GM12878 (cell line): ENCODE data around the gene CARD11. TPM values are rescaled to one million over a fixed set of nuclear protein-coding genes. Genes with fewer than 3 reads are reported as not detected.

Experiments used
- ATAC-seq: fragments of 200-7000 bp; cut with Tn5 transposase; 3 replicates; pipeline ENCODE4 v1.9.1; 2020; ENCODE audit warnings: mild to moderate bottlenecking, moderate library complexity
- BruUV-seq: library from RNA; stranded (reverse); fragments of 400-500 nt; replicated peaks from 2 replicates; lab custom pipeline; 2021; lab: Mats Ljungman, UMichigan
- CTCF ChIA-PET: fragments of 300-600 bp; sonication (Branson Sonifier 250); formaldehyde crosslinking; extraction: SDS; loops from one replicate; lab custom pipeline; 2021; ENCODE audit warnings: inconsistent platforms; lab: Yijun Ruan, JAX
- POLR2A ChIA-PET: fragments of 350-600 bp; formaldehyde crosslinking; extraction: SDS; loops from one replicate; lab custom pipeline; 2021; ENCODE audit warnings: inconsistent platforms; lab: Charles Lee
- RAD21 ChIA-PET: fragments of 300-600 bp; sonication (Branson Sonifier 250); formaldehyde crosslinking; loops from one replicate; lab custom pipeline; 2023; ENCODE audit warnings: antibody characterized with exemption; ENCODE audit not compliant: unreplicated experiment; lab: Charles Lee
- SMC1A ChIA-PET: fragments of 300-600 bp; sonication (Branson Sonifier 250); formaldehyde crosslinking; loops from one replicate; lab custom pipeline; 2023; ENCODE audit not compliant: unreplicated experiment, uncharacterized antibody; lab: Charles Lee
- DNase-seq: peaks from one replicate; pipeline ENCODE4 v3.0.0-alpha.2; 2011; ENCODE audit warnings: low read depth, low spot score
- FAIRE-seq: peaks from 3 replicates; lab custom pipeline; 2011; peaks lifted over from hg19 to GRCh38; lab: Jason Lieb, UNC
- H2AFZ ChIP-seq: 2 replicates; pipeline ENCODE4 v1.6.0; 2011; ENCODE audit warnings: low read depth, low read length, control low read depth; ENCODE audit not compliant: control insufficient read depth
- H3K27ac ChIP-seq: 2 replicates; pipeline ENCODE4 v1.5.1; 2011; ENCODE audit warnings: control low read depth; ENCODE audit not compliant: control insufficient read depth, insufficient read depth
- H3K27me3 ChIP-seq, 2 experiments: replicated peaks in 1 of 2; 2 replicates each; pipeline versions ENCODE4 v1.6.0 to v1.6.1; 2011; ENCODE audit warnings: low read length in 1 of 2; ENCODE audit not compliant: control insufficient read depth in 2 of 2, insufficient read depth in 2 of 2
- H3K36me3 ChIP-seq, 2 experiments: 2 replicates each; pipeline ENCODE4 v1.5.1; 2011; ENCODE audit warnings: low read length in 1 of 2; ENCODE audit not compliant: control insufficient read depth in 2 of 2, insufficient read depth in 2 of 2
- H3K4me1 ChIP-seq: 2 replicates; pipeline ENCODE4 v1.6.1; 2011; ENCODE audit warnings: mild to moderate bottlenecking, low read length, moderate library complexity, mixed read lengths; ENCODE audit not compliant: control insufficient read depth, insufficient read depth
- H3K4me2 ChIP-seq: 2 replicates; pipeline ENCODE4 v1.6.0; 2011; ENCODE audit warnings: control low read depth; ENCODE audit not compliant: control insufficient read depth, insufficient read depth
- H3K4me3 ChIP-seq: fragments of 200-600 bp; sonication (generic); 2 replicates; pipeline ENCODE4 v1.5.1; 2016
- H3K79me2 ChIP-seq: 2 replicates; pipeline ENCODE4 v1.6.0; 2011; ENCODE audit warnings: low read length; ENCODE audit not compliant: control insufficient read depth, insufficient read depth
- H3K9ac ChIP-seq: 2 replicates; pipeline ENCODE4 v1.8.0; 2011; ENCODE audit warnings: low read length, control low read depth, mixed read lengths; ENCODE audit not compliant: control insufficient read depth, insufficient read depth
- H3K9me3 ChIP-seq: replicated peaks from 3 replicates; pipeline ENCODE4 v1.5.1; 2011; ENCODE audit warnings: mild to moderate bottlenecking, low read length; ENCODE audit not compliant: control insufficient read depth, insufficient read depth
- H4K20me1 ChIP-seq: 2 replicates; pipeline ENCODE4 v1.6.0; 2011; ENCODE audit not compliant: control insufficient read depth, insufficient read depth
- CEBPB ChIP-seq, 2 experiments: fragments of 150-350 bp in 1 of 2; IDR thresholded peaks; 2 replicates each; pipeline ENCODE4 v1.6.1; 2012 to 2014; ENCODE audit warnings: low read depth in 2 of 2, low read length in 2 of 2, borderline replicate concordance in 1 of 2, inconsistent platforms in 1 of 2
- CREB1 ChIP-seq: IDR thresholded peaks from 2 replicates; pipeline ENCODE4 v1.6.1; 2012; ENCODE audit warnings: low read depth, mild to moderate bottlenecking, inconsistent platforms
- EZH2 ChIP-seq: IDR thresholded peaks from 2 replicates; pipeline ENCODE4 v1.6.1; 2012; ENCODE audit warnings: low read depth, mild to moderate bottlenecking, control low read depth, inconsistent platforms, low read length, borderline replicate concordance; ENCODE audit not compliant: control insufficient read depth
- IKZF1 ChIP-seq: fragments of 450-650 bp; conservative IDR thresholded peaks from 2 replicates; pipeline ENCODE4 v1.6.1; 2017; ENCODE audit warnings: antibody characterized with exemption, mild to moderate bottlenecking
- KLF5 ChIP-seq: fragments of 450-650 bp; IDR thresholded peaks from 2 replicates; pipeline ENCODE4 v1.6.1; 2014; ENCODE audit warnings: mild to moderate bottlenecking; ENCODE audit not compliant: partially characterized antibody
- MEF2A ChIP-seq: IDR thresholded peaks from 2 replicates; pipeline ENCODE4 v1.6.1; 2011; ENCODE audit warnings: low read depth, mild to moderate bottlenecking, low read length, moderate library complexity; ENCODE audit not compliant: insufficient read depth
- SP1 ChIP-seq: IDR thresholded peaks from one replicate; pipeline ENCODE4 v1.6.1; 2011; ENCODE audit warnings: low read depth, low read length
- SPI1 ChIP-seq: IDR thresholded peaks from 2 replicates; pipeline ENCODE4 v1.6.1; 2011; ENCODE audit warnings: low read depth, mild to moderate bottlenecking, low read length, moderate library complexity, borderline replicate concordance; ENCODE audit not compliant: insufficient read depth
- ZNF217 ChIP-seq: fragments of 450-650 bp; IDR thresholded peaks from 2 replicates; pipeline ENCODE4 v1.6.1; 2017; ENCODE audit warnings: antibody characterized with exemption, mild to moderate bottlenecking
- WGBS: methylation state at CpG from one replicate; pipeline ENCODE4 v1.1.6; 2016; ENCODE audit warnings: low lambda C conversion rate; ENCODE audit not compliant: insufficient replicate concordance, insufficient coverage; ENCODE audit errors: missing lambda C conversion rate; 5-methylcytosine and 5-hydroxymethylcytosine counted together
- in situ Hi-C: fragments of 300-500 bp; cut with MboI; formaldehyde crosslinking; loops from 9 replicates; pipeline ENCODE4 v1.14.3; 2018; ENCODE audit warnings: mixed read lengths
- intact Hi-C: fragments of 100-400 bp; cut with micrococcal nuclease; formaldehyde crosslinking; loops from one replicate; pipeline ENCODE4 v1.14.2; 2022; ENCODE audit not compliant: unreplicated experiment
- polyA plus RNA-seq, 11 experiments: library from polyadenylated mRNA; depleted of rRNA in 4 of 11; unstranded in 6 of 11; stranded (reverse) in 5 of 11; fragments of >200 nt; fragmentation: Nextera tagmentation in 4 of 11; fragmentation: Illumina TruSeq in 1 of 11; extraction: Ambion mirVana in 4 of 11; extraction: Trizol in 1 of 11; gene quantifications; 1 replicate in 1 of 11; 2 replicates in 10 of 11; pipeline versions ENCODE4 v1.2.1 to v1.2.3, GENCODE V29; 2011 to 2016; ENCODE audit warnings: inconsistent platforms in 2 of 11, missing spikeins in 2 of 11, low read depth in 1 of 11
- total RNA-seq, 4 experiments: library from RNA; depleted of rRNA in 3 of 4; stranded (reverse); fragments of >200 nt in 3 of 4; fragmentation: Illumina TruSeq in 1 of 4; extraction: Trizol in 1 of 4; gene quantifications; 2 replicates each; pipeline versions ENCODE4 v1.2.1 to v1.2.3, GENCODE V29; 2013 to 2021
- TF ChIP-seq, protein P1 (sequence below): fragments of 450-650 bp; IDR thresholded peaks from 2 replicates; pipeline ENCODE4 v1.6.1; 2017; ENCODE audit warnings: low read depth, mild to moderate bottlenecking, moderate library complexity
- TF ChIP-seq, protein P2 (sequence below): IDR thresholded peaks from 2 replicates; pipeline ENCODE4 v1.6.1; 2012; ENCODE audit warnings: low read depth, low read length, improper control_type of control experiment
- TF ChIP-seq, protein P3 (sequence below): fragments of 150-350 bp; IDR thresholded peaks from 2 replicates; pipeline ENCODE4 v1.6.1; 2014; ENCODE audit warnings: mild to moderate bottlenecking, low read depth, low read length
- TF ChIP-seq, protein P4 (sequence below): IDR thresholded peaks from 2 replicates; pipeline ENCODE4 v1.6.1; 2011; ENCODE audit warnings: low read depth, low read length, improper control_type of control experiment, borderline replicate concordance

Gene CARD11
- total and polyA plus RNA-seq, 10 of the 15 experiments (the other 5 are each of a cell fraction or from before 2014, with no cell fraction given): 0.27 to 72.0 (median 28.4) TPM

DNA sequence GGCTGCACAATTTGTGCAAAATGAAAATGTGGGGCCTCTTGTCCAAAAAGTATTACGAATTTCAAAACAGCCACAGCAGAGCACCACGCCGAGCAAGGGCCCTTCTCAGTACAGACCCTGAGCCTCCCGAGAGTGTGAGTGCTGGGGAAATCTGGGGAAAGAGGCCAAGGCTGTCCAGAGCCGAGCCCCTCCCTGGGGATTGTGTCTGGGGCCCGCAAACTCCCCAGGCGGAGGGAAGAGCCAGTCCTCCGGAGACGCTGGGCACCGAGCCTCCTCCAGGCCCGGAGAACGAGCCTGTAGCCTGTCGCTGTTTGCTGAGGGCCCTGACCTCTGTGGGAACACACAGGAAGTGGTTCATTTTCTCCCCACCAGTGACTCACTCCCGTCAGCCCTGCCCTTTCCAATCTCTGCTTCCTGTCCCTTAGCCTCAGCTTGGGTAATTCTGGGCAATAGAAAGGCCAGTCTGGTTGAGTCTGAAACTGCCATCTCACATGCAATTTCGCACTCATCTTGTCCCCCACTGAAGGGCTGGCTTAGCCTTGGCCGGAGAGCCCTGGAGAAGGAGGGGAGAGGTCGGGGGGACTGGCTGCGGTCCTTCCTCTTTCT lies 180.1 kb downstream of the CARD11 start (continued):
- TF ChIP-seq KLF5 (no peak), CREB1 (no peak), EZH2 (no peak), SP1 (peak; percentile 69)

DNA sequence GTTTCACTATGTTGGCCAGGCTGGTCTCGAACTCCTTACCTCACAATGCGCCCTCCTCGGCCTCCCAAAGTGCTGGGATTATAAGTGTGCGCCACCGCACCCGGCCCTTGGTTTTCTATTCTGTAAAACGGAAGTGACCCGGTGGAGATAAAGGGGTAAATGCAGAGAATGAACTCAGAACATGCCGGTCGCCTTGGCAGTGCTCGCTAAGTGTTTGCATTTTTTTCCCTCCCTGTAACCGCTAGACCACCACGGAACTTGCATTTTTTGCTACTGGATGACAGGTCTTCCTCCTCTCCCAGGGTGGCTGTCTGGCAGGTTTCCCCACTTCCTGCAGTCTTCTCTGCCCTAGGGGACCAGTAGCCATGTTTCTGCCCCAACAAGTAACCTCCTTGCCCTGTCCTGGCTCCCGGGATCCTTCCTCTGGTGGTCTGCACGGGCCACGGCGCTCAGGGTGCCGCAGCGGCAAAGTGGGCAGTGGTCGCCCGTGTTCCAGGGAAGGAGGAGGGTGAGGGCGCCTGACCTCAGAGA lies 180.8 kb downstream of the CARD11 start:
- Histone ChIP-seq H3K4me3 (0 out of 2 replicates have a peak overlapping the region, but pooled peaks have one; percentile 49), H3K27me3 (no peaks in the 10 kb centered on the region), H3K9ac (peak overlapping the region; percentile 75), H3K79me2 (no peaks in the 10 kb centered on the region), H4K20me1 (no peaks in the 10 kb centered on the region), H3K4me1 (peaks cover 24% of the 10 kb centered on the region), H3K36me3 (no peaks in the 10 kb centered on the region), H3K4me2 (peak overlapping the region; percentile 85), H3K27ac (peak overlapping the region; percentile 89), H2AFZ (peak overlapping the region; percentile 82; the same call in 1 of the 2 replicates), H3K9me3 (no peaks in the 10 kb centered on the region)
- ATAC-seq: peak; percentile 33
- BruUV-seq: no TSS peak
- RAD21 ChIA-PET: interaction anchor here (1.3 kb wide), 1 partner anchor 153 kb away, joined by 4 read pairs; no protein-coding TSS in a partner anchor
- CTCF ChIA-PET: interaction anchor here (1.0 kb wide), 2 partner anchors 14 to 163 kb away, joined by 3 read pairs; no protein-coding TSS in a partner anchor
- no peak for FAIRE-seq
- 0 out of 2 replicates have a peak, but pooled peaks have one; percentile 27 for TF ChIP-seq ZNF217
- TF ChIP-seq, protein P1, sequence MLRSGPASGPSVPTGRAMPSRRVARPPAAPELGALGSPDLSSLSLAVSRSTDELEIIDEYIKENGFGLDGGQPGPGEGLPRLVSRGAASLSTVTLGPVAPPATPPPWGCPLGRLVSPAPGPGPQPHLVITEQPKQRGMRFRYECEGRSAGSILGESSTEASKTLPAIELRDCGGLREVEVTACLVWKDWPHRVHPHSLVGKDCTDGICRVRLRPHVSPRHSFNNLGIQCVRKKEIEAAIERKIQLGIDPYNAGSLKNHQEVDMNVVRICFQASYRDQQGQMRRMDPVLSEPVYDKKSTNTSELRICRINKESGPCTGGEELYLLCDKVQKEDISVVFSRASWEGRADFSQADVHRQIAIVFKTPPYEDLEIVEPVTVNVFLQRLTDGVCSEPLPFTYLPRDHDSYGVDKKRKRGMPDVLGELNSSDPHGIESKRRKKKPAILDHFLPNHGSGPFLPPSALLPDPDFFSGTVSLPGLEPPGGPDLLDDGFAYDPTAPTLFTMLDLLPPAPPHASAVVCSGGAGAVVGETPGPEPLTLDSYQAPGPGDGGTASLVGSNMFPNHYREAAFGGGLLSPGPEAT: 0 out of 2 replicates have a peak, but pooled peaks have one; percentile 9
- TF ChIP-seq EZH2: no peak
- TF ChIP-seq, protein P2, sequence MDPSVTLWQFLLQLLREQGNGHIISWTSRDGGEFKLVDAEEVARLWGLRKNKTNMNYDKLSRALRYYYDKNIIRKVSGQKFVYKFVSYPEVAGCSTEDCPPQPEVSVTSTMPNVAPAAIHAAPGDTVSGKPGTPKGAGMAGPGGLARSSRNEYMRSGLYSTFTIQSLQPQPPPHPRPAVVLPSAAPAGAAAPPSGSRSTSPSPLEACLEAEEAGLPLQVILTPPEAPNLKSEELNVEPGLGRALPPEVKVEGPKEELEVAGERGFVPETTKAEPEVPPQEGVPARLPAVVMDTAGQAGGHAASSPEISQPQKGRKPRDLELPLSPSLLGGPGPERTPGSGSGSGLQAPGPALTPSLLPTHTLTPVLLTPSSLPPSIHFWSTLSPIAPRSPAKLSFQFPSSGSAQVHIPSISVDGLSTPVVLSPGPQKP: no peak
- TF ChIP-seq, protein P3, sequence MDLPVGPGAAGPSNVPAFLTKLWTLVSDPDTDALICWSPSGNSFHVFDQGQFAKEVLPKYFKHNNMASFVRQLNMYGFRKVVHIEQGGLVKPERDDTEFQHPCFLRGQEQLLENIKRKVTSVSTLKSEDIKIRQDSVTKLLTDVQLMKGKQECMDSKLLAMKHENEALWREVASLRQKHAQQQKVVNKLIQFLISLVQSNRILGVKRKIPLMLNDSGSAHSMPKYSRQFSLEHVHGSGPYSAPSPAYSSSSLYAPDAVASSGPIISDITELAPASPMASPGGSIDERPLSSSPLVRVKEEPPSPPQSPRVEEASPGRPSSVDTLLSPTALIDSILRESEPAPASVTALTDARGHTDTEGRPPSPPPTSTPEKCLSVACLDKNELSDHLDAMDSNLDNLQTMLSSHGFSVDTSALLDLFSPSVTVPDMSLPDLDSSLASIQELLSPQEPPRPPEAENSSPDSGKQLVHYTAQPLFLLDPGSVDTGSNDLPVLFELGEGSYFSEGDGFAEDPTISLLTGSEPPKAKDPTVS: no peak
- TF ChIP-seq SPI1: 0 out of 2 replicates have a peak, but pooled peaks have one; percentile 7
- no peak for TF ChIP-seq MEF2A
- TF ChIP-seq, protein P4, sequence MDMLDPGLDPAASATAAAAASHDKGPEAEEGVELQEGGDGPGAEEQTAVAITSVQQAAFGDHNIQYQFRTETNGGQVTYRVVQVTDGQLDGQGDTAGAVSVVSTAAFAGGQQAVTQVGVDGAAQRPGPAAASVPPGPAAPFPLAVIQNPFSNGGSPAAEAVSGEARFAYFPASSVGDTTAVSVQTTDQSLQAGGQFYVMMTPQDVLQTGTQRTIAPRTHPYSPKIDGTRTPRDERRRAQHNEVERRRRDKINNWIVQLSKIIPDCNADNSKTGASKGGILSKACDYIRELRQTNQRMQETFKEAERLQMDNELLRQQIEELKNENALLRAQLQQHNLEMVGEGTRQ: no peak
- no peak for TF ChIP-seq CEBPB (IDR thresholded peaks at IDR 0.05; ENCODE audit: borderline replicate concordance in 1 of 2, low read depth in 2 of 2, low read length in 2 of 2)
- TF ChIP-seq IKZF1: no peak
- WGBS: 89% methylated on average over 22 of the region's 22 CpGs
- no peak for DNase-seq
- SMC1A ChIA-PET: interaction anchor here (0.8 to 1.7 kb wide), 4 partner anchors 11 to 206 kb away, joined by 3 to 5 read pairs (median 4); no protein-coding TSS in a partner anchor
- POLR2A ChIA-PET: interaction anchor here (0.8 kb wide), 2 partner anchors 93 to 109 kb away, joined by 3 to 4 read pairs; no protein-coding TSS in a partner anchor
- in situ Hi-C loops: loop anchor here (10.0 kb wide), 1 partner anchor 1032 kb away; no protein-coding TSS in a partner anchor
- intact Hi-C loops: loop anchor here (1.0 to 2.0 kb wide), 2 partner anchors 42 to 104 kb away; no protein-coding TSS in a partner anchor
